Esophagus muscularis mucosa (tissue), 3 donors: ENCODE data around the gene S1PR3.

Experiments used
- CTCF ChIP-seq, 3 experiments: fragments of 200-600 bp in 2 of 3; fragments of 450-650 bp in 1 of 3; sonication (generic) in 2 of 3; IDR thresholded peaks; one replicate each; pipeline ENCODE4 v1.5.1; 2017 to 2019; ENCODE audit warnings: antibody characterized with exemption in 3 of 3, mild to moderate bottlenecking in 2 of 3, moderate library complexity in 1 of 3
- POLR2A ChIP-seq: fragments of 450-650 bp; IDR thresholded peaks from one replicate; pipeline ENCODE4 v1.6.1; 2017; ENCODE audit warnings: antibody characterized with exemption, moderate library complexity, mild to moderate bottlenecking, low read depth

- TF ChIP-seq CTCF (IDR thresholded peaks at IDR 0.05) (no peak), POLR2A (no peak)
Observed at GRCh38 chr9:88996921-88997235, 5.6 kb downstream of the S1PR3 start.
